Cardiac septum (tissue), 1 donor: ENCODE measurements around the gene GMCL1. TPM values are rescaled to one million over a fixed set of nuclear protein-coding genes. Genes with fewer than 3 reads are reported as not detected.
"Not testable (repeated sequence)": the region's sequence is repeated elsewhere in the genome, so short reads cannot be mapped to it uniquely, and the experiment has no call there.

Experiments used
- DNase-seq: peaks from one replicate; pipeline ENCODE4 v3.0.0-alpha.2; 2020; ENCODE audit warnings: low spot score
- intact Hi-C: fragments of 100-400 bp; cut with DNase I; formaldehyde crosslinking; loops from one replicate; pipeline ENCODE4 v1.14.0; 2022
- total RNA-seq: library from RNA; stranded (reverse); fragmentation: NEBNext Ultra II Directional; extraction: Animal tissue kit (Norgen Biotek cat#: 25700); gene quantifications from one replicate; pipeline ENCODE4 v1.2.1, GENCODE V29; 2021
- donor health status: DM: no; HTN: no; CAD: no.

Gene GMCL1
- total RNA-seq, 1 donor from 2014 or later: 5.7 TPM

GRCh38 chr2:69844560-69844959, 15.1 kb downstream of the GMCL1 start:
- intact Hi-C loops: no loop called here
- no peak for DNase-seq

- intact Hi-C loops: no loop called here
Observed at GRCh38 chr2:69846182-69847067, 17.0 kb downstream of the GMCL1 start.

GRCh38 chr2:69847068-69847828, 17.8 kb downstream of the GMCL1 start:
- intact Hi-C loops: no loop called here
- no peak for DNase-seq

More at GRCh38 chr2:69846182-69847067, 17.0 kb downstream of the GMCL1 start:
- DNase-seq: no peak

- no peak for DNase-seq
- intact Hi-C loops: no loop called here
Observed at GRCh38 chr2:69848186-69848790, 18.8 kb downstream of the GMCL1 start.

GRCh38 chr2:69858261-69858660, 28.8 kb downstream of the GMCL1 start:
- intact Hi-C loops: no loop called here
- DNase-seq: no peak

- intact Hi-C loops: no loop called here
- no peak for DNase-seq
Observed at GRCh38 chr2:69863298-69863697, 33.8 kb downstream of the GMCL1 start.

- no peak for DNase-seq
- intact Hi-C loops: no loop called here
Observed at GRCh38 chr2:69888451-69888850, 59.0 kb downstream of the GMCL1 start.

- intact Hi-C loops: no loop called here
- no peak for DNase-seq
Observed at GRCh38 chr2:69889302-69889701, 59.8 kb downstream of the GMCL1 start.

- no peak for DNase-seq
- intact Hi-C loops: loop anchor here (5.0 kb wide), 1 partner anchor 169 kb away; no protein-coding TSS in a partner anchor
Observed at GRCh38 chr2:69890881-69891280, 61.4 kb downstream of the GMCL1 start.

- intact Hi-C loops: loop anchor here (5.0 kb wide), 1 partner anchor 171 kb away; no protein-coding TSS in a partner anchor
Observed at GRCh38 chr2:69892838-69893424, 63.5 kb downstream of the GMCL1 start.

GRCh38 chr2:69893684-69894551, 64.5 kb downstream of the GMCL1 start, which contains the start of gene SNRNP27:
Gene SNRNP27 (plus strand): TSS chr2:69893956. CDS start chr2:69893985, 29 bp downstream.
- DNase-seq: peak; percentile 89
- intact Hi-C loops: loop anchor here (5.0 kb wide), 1 partner anchor 172 kb away; no protein-coding TSS in a partner anchor

More at GRCh38 chr2:69892838-69893424, 63.5 kb downstream of the GMCL1 start:
- DNase-seq: not testable (repeated sequence)

GRCh38 chr2:69894737-69895136, 65.3 kb downstream of the GMCL1 start:
- DNase-seq: not testable (repeated sequence)
- intact Hi-C loops: loop anchor here (5.0 kb wide), 1 partner anchor 172 kb away; no protein-coding TSS in a partner anchor

GRCh38 chr2:69902213-69902922, 72.9 kb downstream of the GMCL1 start:
- peak; percentile 77 for DNase-seq
- intact Hi-C loops: no loop called here

GRCh38 chr2:69907216-69907615, 77.8 kb downstream of the GMCL1 start:
- no peak for DNase-seq
- intact Hi-C loops: no loop called here

GRCh38 chr2:69911985-69912563, 82.6 kb downstream of the GMCL1 start:
- no peak for DNase-seq
- intact Hi-C loops: loop anchor here (5.0 kb wide), 3 partner anchors 280 to 390 kb away; partner anchors contain the start of genes C2orf42, FAM136A and TIA1

- DNase-seq: peak; percentile 100
Observed at GRCh38 chr2:69914164-69914949, 84.9 kb downstream of the GMCL1 start.

More at GRCh38 chr2:69914164-69914949, 84.9 kb downstream of the GMCL1 start:
- intact Hi-C loops: loop anchor here (1.0 to 5.0 kb wide), 6 partner anchors 156 to 388 kb away; partner anchors contain the start of genes C2orf42, FAM136A and TIA1
